AG04450 (cell line): ENCODE measurements around the gene ZNF672. TPM values are rescaled to one million over a fixed set of nuclear protein-coding genes. Genes with fewer than 3 reads are reported as not detected.
A peak's percentile ranks its signal among the peaks of the same experiment; 100 is the strongest.

ENCODE experiments used
- CTCF ChIA-PET: fragments of 300-600, 350-600 bp; formaldehyde crosslinking; extraction: SDS; loops from one replicate; lab custom pipeline; 2022; ENCODE audit warnings: antibody characterized with exemption, inconsistent platforms; lab: Charles Lee
- POLR2A ChIA-PET: fragments of 350-600 bp; formaldehyde crosslinking; extraction: SDS; loops from one replicate; lab custom pipeline; 2021; ENCODE audit warnings: antibody characterized with exemption, inconsistent platforms; lab: Yijun Ruan, JAX
- DNase-seq: peaks from one replicate; pipeline ENCODE4 v3.0.0-alpha.2; 2011; ENCODE audit warnings: low read depth, low spot score
- H3K27ac ChIP-seq: one replicate; pipeline ENCODE4 v1.5.1; 2012; ENCODE audit warnings: low read depth, low read length, control low read depth
- H3K27me3 ChIP-seq: one replicate; pipeline ENCODE4 v1.6.0; 2012; ENCODE audit warnings: low read length; ENCODE audit not compliant: control insufficient read depth, insufficient read depth
- H3K4me3 ChIP-seq: 2 replicates; pipeline ENCODE4 v1.5.1; 2011; ENCODE audit warnings: mild to moderate bottlenecking, low read depth, low read length, control low read depth
- H3K9me3 ChIP-seq: 2 replicates; pipeline ENCODE4 v1.5.1; 2012; ENCODE audit warnings: low read length; ENCODE audit not compliant: control insufficient read depth, insufficient read depth
- CTCF ChIP-seq: IDR thresholded peaks from 2 replicates; pipeline ENCODE4 v1.5.1; 2011; ENCODE audit warnings: low read depth, low read length, control low read depth, inconsistent platforms
- polyA plus RNA-seq: library from polyadenylated mRNA; depleted of rRNA; stranded (reverse); fragments of >200 nt; gene quantifications from 2 replicates; pipeline ENCODE4 v1.2.3, GENCODE V29; 2011

Gene ZNF672
- polyA plus RNA-seq, 1 experiment: 9.1 TPM

- H3K27ac ChIP-seq: peak within 1 kb of the TSS; percentile 65
- ChIA-PET POLR2A (interaction anchor here (0.7 to 2.5 kb wide), 6 partner anchors 14 to 67 kb away, joined by 3 to 8 read pairs (median 6); partner anchors contain the start of gene ZNF672), CTCF (interaction anchor here (0.6 to 3.5 kb wide), 6 partner anchors 12 to 49 kb away, joined by 3 to 15 read pairs (median 4); no protein-coding TSS in a partner anchor)
- no peaks in the 10 kb centered on the region for H3K27me3 ChIP-seq
- TF ChIP-seq CTCF: no peak
- DNase-seq: peak; percentile 88
- no peaks in the 10 kb centered on the region for H3K9me3 ChIP-seq
- H3K4me3 ChIP-seq: peak within 1 kb of the TSS; percentile 82
These were observed 21.2 kb downstream of the ZNF672 start, which contains the start of gene ZNF692 for GRCh38 chr1:248858891-248859889. ZNF692 (minus strand) TSS chr1:248859085; CDS start chr1:248858309, 776 bp downstream.

- ChIA-PET CTCF (interaction anchor here (1.6 to 3.5 kb wide), 2 partner anchors 13 to 18 kb away, joined by 3 to 15 read pairs; no protein-coding TSS in a partner anchor), POLR2A (interaction anchor here (1.5 to 2.5 kb wide), 2 partner anchors 13 to 22 kb away, joined by 6 to 8 read pairs; partner anchors contain the start of gene ZNF672)
These were observed 22.0 kb downstream of the ZNF672 start for GRCh38 chr1:248860007-248860406.

GRCh38 chr1:248861616-248862015, 23.6 kb downstream of the ZNF672 start:
- ChIA-PET CTCF (no interaction called here), POLR2A (interaction anchor here (1.0 kb wide), 1 partner anchor 24 kb away, joined by 5 read pairs; the partner anchor contains the start of gene ZNF672)
- TF ChIP-seq CTCF: no peak

More at GRCh38 chr1:248860007-248860406, 22.0 kb downstream of the ZNF672 start:
- no peaks in the 10 kb centered on the region for H3K9me3 ChIP-seq
- H3K4me3 ChIP-seq: no peak overlapping the region
- TF ChIP-seq CTCF: no peak
- DNase-seq: no peak
- H3K27ac ChIP-seq: no peak overlapping the region
- no peaks in the 10 kb centered on the region for H3K27me3 ChIP-seq

GRCh38 chr1:248862695-248862997, 24.6 kb downstream of the ZNF672 start:
- Histone ChIP-seq H3K27me3 (no peaks in the 10 kb centered on the region), H3K27ac (no peak overlapping the region), H3K4me3 (peak overlapping the region; percentile 75), H3K9me3 (no peaks in the 10 kb centered on the region; the same call in 1 of the 2 replicates)
- no peak for TF ChIP-seq CTCF
- POLR2A ChIA-PET: no interaction called here
- DNase-seq: no peak
- CTCF ChIA-PET: no interaction called here

More at GRCh38 chr1:248861616-248862015, 23.6 kb downstream of the ZNF672 start:
- no peak overlapping the region for H3K4me3 ChIP-seq
- H3K9me3 ChIP-seq: no peaks in the 10 kb centered on the region
- DNase-seq: no peak
- H3K27ac ChIP-seq: no peak overlapping the region
- H3K27me3 ChIP-seq: no peaks in the 10 kb centered on the region
